HCT116 (cell line): ENCODE results near the gene NFE2L2. TPM values are rescaled to one million over a fixed set of nuclear protein-coding genes. Genes with fewer than 3 reads are reported as not detected.

Experiments used
- ATAC-seq: fragments of 200-7000 bp; cut with Tn5 transposase; 2 replicates; pipeline ENCODE4 v1.9.1; 2020; ENCODE audit warnings: mild to moderate bottlenecking, moderate library complexity
- BruUV-seq: library from RNA; stranded (reverse); fragments of 400-500 nt; replicated peaks from 2 replicates; lab custom pipeline; 2021; lab: Mats Ljungman, UMichigan
- CTCF ChIA-PET: fragments of 300-600 bp; sonication (Branson Sonifier 250); formaldehyde crosslinking; loops from one replicate; lab custom pipeline; 2021; ENCODE audit warnings: antibody characterized with exemption; lab: Charles Lee
- POLR2A ChIA-PET: fragments of 300-600, 350-600 bp; sonication (Branson Sonifier 250); formaldehyde crosslinking; loops from one replicate; lab custom pipeline; 2021; ENCODE audit warnings: antibody characterized with exemption; lab: Charles Lee
- RAD21 ChIA-PET, 2 experiments: fragments of 300-600 bp; sonication (Branson Sonifier 250); formaldehyde crosslinking; loops; one replicate each; lab custom pipeline; 2023; ENCODE audit warnings: low total read pairs in 2 of 2; ENCODE audit not compliant: uncharacterized antibody in 2 of 2, unreplicated experiment in 2 of 2, low non-redundant PET in 1 of 2; lab: Charles Lee
- DNase-seq: peaks from one replicate; pipeline ENCODE4 v3.0.0-alpha.2; 2010; ENCODE audit warnings: low read depth, low spot score
- H2AFZ ChIP-seq: fragments of 200-600 bp; shearing (Covaris generic), sonication (generic); 2 replicates; pipeline ENCODE4 v1.6.1; 2017; ENCODE audit warnings: low read depth, mixed run types, mixed read lengths, antibody characterized with exemption, low read length; ENCODE audit not compliant: poor library complexity, severe bottlenecking
- H3K27ac ChIP-seq: 2 replicates; pipeline ENCODE4 v1.5.1; 2012; ENCODE audit warnings: low read depth, low read length
- H3K27me3 ChIP-seq: fragments of 200-600 bp; sonication (generic); 2 replicates; pipeline ENCODE4 v1.6.1; 2016; ENCODE audit warnings: mixed run types, low read length, mixed read lengths; ENCODE audit not compliant: insufficient read depth
- H3K36me3 ChIP-seq, 2 experiments: fragments of 200-500 bp in 1 of 2; fragments of 200-600 bp in 1 of 2; sonication (Bioruptor generic) in 1 of 2; sonication (generic) in 1 of 2; 2 replicates each; pipeline versions ENCODE4 v1.5.1 to v1.6.1; 2014 to 2016; ENCODE audit warnings: low read length in 2 of 2, inconsistent platforms in 1 of 2, mixed read lengths in 1 of 2, mixed run types in 1 of 2; ENCODE audit not compliant: insufficient read depth in 2 of 2, control insufficient read depth in 1 of 2
- H3K4me1 ChIP-seq, 2 experiments: fragments of 200-600 bp in 1 of 2; sonication (generic) in 1 of 2; 2 replicates each; pipeline versions ENCODE4 v1.5.1 to v1.6.1; 2012 to 2017; ENCODE audit warnings: low read length in 2 of 2, inconsistent platforms in 1 of 2, mild to moderate bottlenecking in 1 of 2, mixed read lengths in 1 of 2, mixed run types in 1 of 2, moderate library complexity in 1 of 2; ENCODE audit not compliant: insufficient read depth in 2 of 2, control insufficient read depth in 1 of 2
- H3K4me2 ChIP-seq: fragments of 200-600 bp; sonication (generic); 2 replicates; pipeline ENCODE4 v1.6.1; 2017; ENCODE audit warnings: mixed run types, low read length, mixed read lengths
- H3K4me3 ChIP-seq, 2 experiments: fragments of 200-600 bp in 1 of 2; sonication (generic) in 1 of 2; replicated peaks in 1 of 2; 2 replicates each; pipeline ENCODE4 v1.5.1; 2011 to 2016; ENCODE audit warnings: low read length in 2 of 2, control low read depth in 1 of 2, low read depth in 1 of 2, mild to moderate bottlenecking in 1 of 2, mixed read lengths in 1 of 2, mixed run types in 1 of 2
- H3K79me2 ChIP-seq: fragments of 200-600 bp; sonication (generic); 2 replicates; pipeline ENCODE4 v1.6.1; 2017; ENCODE audit warnings: mild to moderate bottlenecking, mixed run types, low read length, moderate library complexity, mixed read lengths; ENCODE audit not compliant: insufficient read depth
- H3K9ac ChIP-seq: fragments of 200-600 bp; sonication (generic); 2 replicates; pipeline ENCODE4 v1.6.1; 2016; ENCODE audit warnings: low read length, mixed read lengths
- H3K9me2 ChIP-seq: fragments of 200-600 bp; sonication (generic), shearing (Covaris generic); 2 replicates; pipeline ENCODE4 v1.6.1; 2017; ENCODE audit warnings: mixed run types, mild to moderate bottlenecking, moderate library complexity; ENCODE audit not compliant: insufficient read depth
- H3K9me3 ChIP-seq, 2 experiments: fragments of 200-500 bp in 1 of 2; fragments of 200-600 bp in 1 of 2; sonication (Bioruptor generic) in 1 of 2; sonication (generic) in 1 of 2; 2 replicates each; pipeline ENCODE4 v1.6.1; 2014 to 2017; ENCODE audit warnings: low read length in 2 of 2, mixed read lengths in 2 of 2, inconsistent platforms in 1 of 2, low read depth in 1 of 2, mild to moderate bottlenecking in 1 of 2, mixed run types in 1 of 2, moderate library complexity in 1 of 2; ENCODE audit not compliant: control insufficient read depth in 1 of 2, insufficient read depth in 1 of 2
- H4K20me1 ChIP-seq: fragments of 200-600 bp; sonication (generic), shearing (Covaris generic); 2 replicates; pipeline ENCODE4 v1.6.1; 2017; ENCODE audit warnings: mixed run types, mild to moderate bottlenecking, moderate library complexity; ENCODE audit not compliant: insufficient read depth
- CBX3 ChIP-seq: IDR thresholded peaks from 2 replicates; pipeline ENCODE4 v1.6.1; 2012; ENCODE audit warnings: low read depth
- CEBPB ChIP-seq: IDR thresholded peaks from 2 replicates; pipeline ENCODE4 v1.6.1; 2012; ENCODE audit warnings: low read depth
- ELF1 ChIP-seq: IDR thresholded peaks from 2 replicates; pipeline ENCODE4 v1.6.1; 2012; ENCODE audit warnings: low read depth, borderline replicate concordance
- YY1 ChIP-seq: IDR thresholded peaks from 2 replicates; pipeline ENCODE4 v1.6.1; 2011; ENCODE audit warnings: low read length, low read depth, moderate library complexity, mild to moderate bottlenecking; ENCODE audit not compliant: insufficient replicate concordance; ENCODE audit errors: extremely low read depth
- intact Hi-C: fragments of 100-400 bp; cut with micrococcal nuclease; formaldehyde crosslinking; loops from 2 replicates; pipeline ENCODE4 v1.10.0; 2022
- total RNA-seq: library from RNA; stranded (reverse); gene quantifications from one replicate; pipeline ENCODE4 v1.2.1, GENCODE V29; 2021; ENCODE audit not compliant: unreplicated experiment
- TF ChIP-seq, protein P1 (sequence below): IDR thresholded peaks from 2 replicates; pipeline ENCODE4 v1.6.1; 2011; ENCODE audit warnings: mild to moderate bottlenecking, low read length, moderate library complexity; ENCODE audit not compliant: insufficient replicate concordance; ENCODE audit errors: extremely low read depth
- TF ChIP-seq, protein P2 (sequence below): IDR thresholded peaks from 2 replicates; pipeline ENCODE4 v1.6.1; 2012
- TF ChIP-seq, protein P3 (sequence below): IDR thresholded peaks from 2 replicates; pipeline ENCODE4 v1.6.1; 2012; ENCODE audit warnings: low read depth

The NFE2L2 gene
- total RNA-seq, 1 experiment from 2014 or later: 106 TPM

DNA sequence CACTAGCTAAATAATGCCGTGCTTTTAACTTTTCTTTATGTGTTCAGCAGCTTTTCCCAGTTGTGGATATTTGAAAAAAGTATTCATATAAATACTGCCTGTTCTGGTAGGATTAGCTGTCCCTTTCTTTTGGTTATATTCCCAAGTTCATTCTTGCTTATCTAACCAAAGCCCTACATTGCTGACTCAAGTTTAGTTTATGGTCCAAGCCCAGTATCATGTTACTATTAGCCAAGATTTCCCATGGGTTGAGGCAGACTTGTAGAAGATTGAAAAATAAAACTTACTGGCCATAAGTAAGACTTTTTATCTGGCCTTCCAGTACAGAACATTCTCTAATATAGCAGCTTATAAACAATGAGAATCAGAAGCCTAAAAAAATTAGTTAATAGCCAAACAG is 49.7 kb upstream of the NFE2L2 start:
- POLR2A ChIA-PET: no interaction called here
- RAD21 ChIA-PET: no interaction called here
- Histone ChIP-seq H3K4me2 (no peak overlapping the region), H3K4me1 (no peaks in the 10 kb centered on the region), H3K36me3 (no peaks in the 10 kb centered on the region), H3K9me2 (no peaks in the 10 kb centered on the region), H3K79me2 (no peaks in the 10 kb centered on the region), H3K9me3 (no peaks in the 10 kb centered on the region), H3K27ac (no peak overlapping the region), H3K9ac (no peak overlapping the region), H3K27me3 (no peaks in the 10 kb centered on the region), H3K4me3 (no peak overlapping the region), H4K20me1 (no peaks in the 10 kb centered on the region), H2AFZ (no peak overlapping the region)
- no TSS peak for BruUV-seq
- intact Hi-C loops: no loop called here
- DNase-seq (no peak), ATAC-seq (no peak)
- no peak for TF ChIP-seq CBX3
- TF ChIP-seq, protein P1, sequence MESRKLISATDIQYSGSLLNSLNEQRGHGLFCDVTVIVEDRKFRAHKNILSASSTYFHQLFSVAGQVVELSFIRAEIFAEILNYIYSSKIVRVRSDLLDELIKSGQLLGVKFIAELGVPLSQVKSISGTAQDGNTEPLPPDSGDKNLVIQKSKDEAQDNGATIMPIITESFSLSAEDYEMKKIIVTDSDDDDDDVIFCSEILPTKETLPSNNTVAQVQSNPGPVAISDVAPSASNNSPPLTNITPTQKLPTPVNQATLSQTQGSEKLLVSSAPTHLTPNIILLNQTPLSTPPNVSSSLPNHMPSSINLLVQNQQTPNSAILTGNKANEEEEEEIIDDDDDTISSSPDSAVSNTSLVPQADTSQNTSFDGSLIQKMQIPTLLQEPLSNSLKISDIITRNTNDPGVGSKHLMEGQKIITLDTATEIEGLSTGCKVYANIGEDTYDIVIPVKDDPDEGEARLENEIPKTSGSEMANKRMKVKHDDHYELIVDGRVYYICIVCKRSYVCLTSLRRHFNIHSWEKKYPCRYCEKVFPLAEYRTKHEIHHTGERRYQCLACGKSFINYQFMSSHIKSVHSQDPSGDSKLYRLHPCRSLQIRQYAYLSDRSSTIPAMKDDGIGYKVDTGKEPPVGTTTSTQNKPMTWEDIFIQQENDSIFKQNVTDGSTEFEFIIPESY: no peak
- no peak for TF ChIP-seq CEBPB
- TF ChIP-seq YY1: no peak
- TF ChIP-seq, protein P2, sequence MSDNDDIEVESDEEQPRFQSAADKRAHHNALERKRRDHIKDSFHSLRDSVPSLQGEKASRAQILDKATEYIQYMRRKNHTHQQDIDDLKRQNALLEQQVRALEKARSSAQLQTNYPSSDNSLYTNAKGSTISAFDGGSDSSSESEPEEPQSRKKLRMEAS: no peak
- no peak for TF ChIP-seq ELF1
- TF ChIP-seq, protein P3, sequence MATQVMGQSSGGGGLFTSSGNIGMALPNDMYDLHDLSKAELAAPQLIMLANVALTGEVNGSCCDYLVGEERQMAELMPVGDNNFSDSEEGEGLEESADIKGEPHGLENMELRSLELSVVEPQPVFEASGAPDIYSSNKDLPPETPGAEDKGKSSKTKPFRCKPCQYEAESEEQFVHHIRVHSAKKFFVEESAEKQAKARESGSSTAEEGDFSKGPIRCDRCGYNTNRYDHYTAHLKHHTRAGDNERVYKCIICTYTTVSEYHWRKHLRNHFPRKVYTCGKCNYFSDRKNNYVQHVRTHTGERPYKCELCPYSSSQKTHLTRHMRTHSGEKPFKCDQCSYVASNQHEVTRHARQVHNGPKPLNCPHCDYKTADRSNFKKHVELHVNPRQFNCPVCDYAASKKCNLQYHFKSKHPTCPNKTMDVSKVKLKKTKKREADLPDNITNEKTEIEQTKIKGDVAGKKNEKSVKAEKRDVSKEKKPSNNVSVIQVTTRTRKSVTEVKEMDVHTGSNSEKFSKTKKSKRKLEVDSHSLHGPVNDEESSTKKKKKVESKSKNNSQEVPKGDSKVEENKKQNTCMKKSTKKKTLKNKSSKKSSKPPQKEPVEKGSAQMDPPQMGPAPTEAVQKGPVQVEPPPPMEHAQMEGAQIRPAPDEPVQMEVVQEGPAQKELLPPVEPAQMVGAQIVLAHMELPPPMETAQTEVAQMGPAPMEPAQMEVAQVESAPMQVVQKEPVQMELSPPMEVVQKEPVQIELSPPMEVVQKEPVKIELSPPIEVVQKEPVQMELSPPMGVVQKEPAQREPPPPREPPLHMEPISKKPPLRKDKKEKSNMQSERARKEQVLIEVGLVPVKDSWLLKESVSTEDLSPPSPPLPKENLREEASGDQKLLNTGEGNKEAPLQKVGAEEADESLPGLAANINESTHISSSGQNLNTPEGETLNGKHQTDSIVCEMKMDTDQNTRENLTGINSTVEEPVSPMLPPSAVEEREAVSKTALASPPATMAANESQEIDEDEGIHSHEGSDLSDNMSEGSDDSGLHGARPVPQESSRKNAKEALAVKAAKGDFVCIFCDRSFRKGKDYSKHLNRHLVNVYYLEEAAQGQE: no peak
- CTCF ChIA-PET: interaction anchor here (0.8 to 1.3 kb wide), 3 partner anchors 22 to 102 kb away, joined by 3 to 4 read pairs (median 3); partner anchors contain the start of gene NFE2L2
